Karpas-422 (cell line): ENCODE data around the gene FAM124A. TPM values are rescaled to one million over a fixed set of nuclear protein-coding genes. Genes with fewer than 3 reads are reported as not detected.
"Not testable (repeated sequence)": the region's sequence is repeated elsewhere in the genome, so short reads cannot be mapped to it uniquely, and the experiment has no call there.

ENCODE experiments used
- DNase-seq: peaks from one replicate; pipeline ENCODE4 v3.0.0-alpha.2; 2015
- H2AFZ ChIP-seq: fragments of 200-600 bp; sonication (generic); 2 replicates; pipeline ENCODE4 v1.6.1; 2014; ENCODE audit warnings: antibody characterized with exemption, low read length, mixed read lengths
- H3K27ac ChIP-seq: fragments of 200-600 bp; sonication (generic); 2 replicates; pipeline ENCODE4 v1.5.1; 2014; ENCODE audit warnings: mild to moderate bottlenecking, low read length, moderate library complexity
- H3K27me3 ChIP-seq: fragments of 200-600 bp; sonication (generic); 2 replicates; pipeline ENCODE4 v1.6.1; 2014; ENCODE audit warnings: low read length, mixed read lengths
- H3K36me3 ChIP-seq: fragments of 200-600 bp; sonication (generic); 2 replicates; pipeline ENCODE4 v1.6.1; 2014; ENCODE audit warnings: low read length, mixed read lengths; ENCODE audit not compliant: insufficient read depth
- H3K4me1 ChIP-seq: fragments of 200-600 bp; sonication (generic); 2 replicates; pipeline ENCODE4 v1.6.1; 2014; ENCODE audit warnings: mild to moderate bottlenecking, low read length, mixed read lengths
- H3K4me2 ChIP-seq: fragments of 200-600 bp; sonication (generic); 2 replicates; pipeline ENCODE4 v1.6.1; 2014; ENCODE audit warnings: low read length, low read depth, mild to moderate bottlenecking; ENCODE audit not compliant: poor library complexity, severe bottlenecking
- H3K4me3 ChIP-seq: fragments of 200-600 bp; sonication (generic); 2 replicates; pipeline ENCODE4 v1.5.1; 2014; ENCODE audit warnings: mild to moderate bottlenecking, antibody characterized with exemption, low read length, mixed read lengths
- H3K79me2 ChIP-seq: fragments of 200-600 bp; sonication (generic); 2 replicates; pipeline ENCODE4 v1.6.1; 2014; ENCODE audit warnings: mild to moderate bottlenecking, low read length, mixed read lengths
- H3K9ac ChIP-seq: fragments of 200-600 bp; sonication (generic); 2 replicates; pipeline ENCODE4 v1.6.0; 2014; ENCODE audit warnings: low read length
- H3K9me2 ChIP-seq: fragments of 200-600 bp; sonication (generic), shearing (Covaris generic); replicated peaks from 2 replicates; pipeline ENCODE4 v1.6.0; 2014; ENCODE audit warnings: mild to moderate bottlenecking, low read length, moderate library complexity; ENCODE audit not compliant: insufficient read depth
- H3K9me3 ChIP-seq: fragments of 300-700, 200-600 bp; sonication (generic); 2 replicates; pipeline ENCODE4 v1.6.1; 2014; ENCODE audit warnings: low read length, mixed read lengths
- H4K20me1 ChIP-seq: fragments of 200-600 bp; sonication (generic); 2 replicates; pipeline ENCODE4 v1.6.1; 2014; ENCODE audit warnings: mild to moderate bottlenecking, antibody characterized with exemption, low read length, low read depth; ENCODE audit not compliant: insufficient read depth
- total RNA-seq: library from RNA; depleted of rRNA; stranded (reverse); fragments of >200 nt; shearing (Covaris generic); gene quantifications from 2 replicates; pipeline ENCODE4 v1.2.3, GENCODE V29; 2014; ENCODE audit warnings: low replicate concordance

FAM124A gene
- total RNA-seq, 1 experiment from 2014 or later: not detected

DNA sequence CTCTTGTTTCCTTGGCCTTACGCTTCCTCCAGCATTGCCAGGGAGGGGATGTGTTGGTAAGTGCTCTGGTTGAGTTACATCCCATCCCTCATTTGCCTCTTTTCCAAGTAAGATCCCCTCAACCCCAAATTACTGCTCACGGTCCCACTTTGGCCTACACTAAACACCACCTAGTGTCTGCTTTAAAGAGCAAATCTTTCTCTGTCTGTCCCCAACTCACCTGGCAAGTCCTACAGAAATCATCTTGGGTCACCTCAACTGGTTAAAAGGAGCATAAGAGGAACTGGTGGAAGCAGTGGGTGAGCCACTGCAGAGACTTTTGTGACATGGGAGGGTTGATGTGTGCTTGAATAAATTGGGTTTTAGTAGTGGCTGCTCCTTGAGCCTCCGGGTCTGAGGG, 62.1 kb downstream of the FAM124A start:
- no peaks in the 10 kb centered on the region for H3K9me3 ChIP-seq

DNA sequence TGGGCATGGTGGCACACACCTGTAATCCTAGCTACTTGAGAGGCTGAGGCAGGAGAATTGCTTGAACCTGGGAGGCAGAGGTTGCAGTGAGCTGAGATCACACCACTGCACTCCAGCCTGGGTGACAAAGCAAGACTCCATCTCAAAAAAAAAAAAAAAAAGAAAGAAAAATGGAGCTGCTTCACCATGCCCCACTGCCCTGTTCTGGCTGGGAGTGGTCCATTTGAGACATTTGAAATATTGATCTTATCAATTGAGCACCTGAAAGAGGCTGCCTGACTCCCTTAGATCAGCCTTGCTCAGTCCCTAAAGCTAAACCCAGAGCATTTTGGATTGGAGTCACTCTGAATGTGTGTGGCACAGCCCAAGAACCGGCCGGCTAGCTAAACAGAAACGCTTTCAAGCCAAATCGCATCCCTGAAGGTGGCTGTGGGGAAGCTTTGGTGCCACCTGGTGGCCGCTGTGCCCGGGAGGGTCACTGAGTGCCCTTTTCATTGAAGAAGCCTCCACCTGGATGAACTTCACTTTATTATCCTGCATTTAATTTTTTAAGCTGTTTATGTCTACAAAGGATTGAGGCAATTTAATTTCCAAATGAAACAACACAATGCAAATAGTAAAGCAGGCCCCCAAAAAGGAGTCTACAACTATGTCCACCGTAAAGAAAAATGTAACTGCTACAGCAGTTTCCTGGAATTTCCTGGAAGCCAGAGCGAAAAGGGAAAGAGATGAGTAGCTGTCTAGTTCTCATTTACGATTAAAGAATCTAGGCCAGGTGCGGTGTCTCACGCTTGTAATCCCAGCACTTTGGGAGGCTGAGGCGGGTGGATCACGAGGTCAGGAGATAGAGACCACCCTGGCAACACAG, 64.2 kb downstream of the FAM124A start:
- Histone ChIP-seq H3K27ac (no peak overlapping the region), H3K9ac (no peak overlapping the region), H3K9me3 (no peaks in the 10 kb centered on the region), H3K4me1 (peaks cover 13% of the 10 kb centered on the region), H4K20me1 (0 out of 2 replicates have a peak, but pooled peaks cover 3% of the 10 kb centered on the region), H2AFZ (no peak overlapping the region), H3K4me3 (no peak overlapping the region), H3K27me3 (no peaks in the 10 kb centered on the region), H3K79me2 (no peaks in the 10 kb centered on the region), H3K9me2 (no peaks in the 10 kb centered on the region), H3K4me2 (peak overlapping the region; percentile 22), H3K36me3 (no peaks in the 10 kb centered on the region)
- peak; percentile 89 for DNase-seq

More for the DNA sequence above, 62.1 kb downstream of the FAM124A start:
- H3K27ac ChIP-seq: no peak overlapping the region
- no peaks in the 10 kb centered on the region for H3K9me2 ChIP-seq
- H3K4me2 ChIP-seq: no peak overlapping the region
- no peak overlapping the region for H2AFZ ChIP-seq
- no peaks in the 10 kb centered on the region for H3K27me3 ChIP-seq
- no peak overlapping the region for H3K9ac ChIP-seq
- DNase-seq: no peak
- no peaks in the 10 kb centered on the region for H3K36me3 ChIP-seq
- H4K20me1 ChIP-seq: peaks cover 6% of the 10 kb centered on the region; the same call in 1 of the 2 replicates
- peaks cover 18% of the 10 kb centered on the region for H3K4me1 ChIP-seq
- H3K4me3 ChIP-seq: no peak overlapping the region
- H3K79me2 ChIP-seq: no peaks in the 10 kb centered on the region

DNA sequence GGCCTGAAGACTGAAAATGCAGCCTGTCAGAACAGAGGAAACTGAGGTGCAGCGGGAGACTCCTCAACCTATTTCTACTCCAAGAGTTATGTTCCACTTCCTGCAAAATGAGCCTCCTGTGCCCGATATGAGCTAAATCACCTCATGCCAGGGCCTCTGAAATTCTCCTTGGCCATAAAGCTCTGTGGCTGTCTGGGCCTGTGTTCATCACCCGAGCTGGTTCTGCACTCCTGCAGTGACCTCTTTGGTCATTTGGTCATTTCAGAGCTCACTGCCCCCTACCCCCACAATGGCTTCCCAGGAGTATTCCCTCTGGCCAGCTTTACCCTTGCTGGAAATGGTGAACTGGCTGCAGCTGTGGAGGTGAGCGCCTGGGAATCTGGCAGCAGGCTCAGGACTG, 65.6 kb downstream of the FAM124A start:
- H2AFZ ChIP-seq: no peak overlapping the region

DNA sequence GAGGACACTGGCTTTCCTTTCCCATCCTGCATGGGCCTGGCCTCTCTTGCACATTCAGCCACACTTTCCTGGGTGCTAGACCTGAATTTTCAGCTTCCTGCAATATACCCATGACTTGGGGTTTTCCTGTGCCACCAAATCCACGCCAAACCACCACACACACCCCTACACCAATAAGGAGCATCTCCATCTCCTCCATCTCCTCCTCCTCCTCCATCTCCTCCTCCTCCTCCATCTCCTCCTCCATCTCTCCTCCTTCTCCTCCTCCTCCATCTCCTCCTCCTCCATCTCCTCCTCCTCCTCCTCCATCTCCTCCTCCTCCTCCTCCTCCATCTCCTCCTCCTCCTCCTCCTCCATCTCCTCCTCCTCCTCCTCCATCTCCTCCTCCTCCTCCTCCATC, 66.1 kb downstream of the FAM124A start:
- H3K9me3 ChIP-seq, DNase-seq, H3K9me2 ChIP-seq, H3K27ac ChIP-seq, H3K27me3 ChIP-seq, H2AFZ ChIP-seq, H3K4me1 ChIP-seq, H3K4me3 ChIP-seq, H3K79me2 ChIP-seq, H3K9ac ChIP-seq, H3K36me3 ChIP-seq, H3K4me2 ChIP-seq, H4K20me1 ChIP-seq: not testable (repeated sequence)

More for the DNA sequence above, 65.6 kb downstream of the FAM124A start:
- H3K9ac ChIP-seq: no peak overlapping the region
- H3K4me2 ChIP-seq: no peak overlapping the region
- no peaks in the 10 kb centered on the region for H3K9me3 ChIP-seq
- peaks cover 3% of the 10 kb centered on the region; the same call in 1 of the 2 replicates for H3K4me1 ChIP-seq
- H3K9me2 ChIP-seq: no peaks in the 10 kb centered on the region
- no peaks in the 10 kb centered on the region for H3K79me2 ChIP-seq
- H3K27me3 ChIP-seq: no peaks in the 10 kb centered on the region
- no peak overlapping the region for H3K27ac ChIP-seq
- DNase-seq: no peak
- no peaks in the 10 kb centered on the region for H3K36me3 ChIP-seq
- 0 out of 2 replicates have a peak, but pooled peaks cover 3% of the 10 kb centered on the region for H4K20me1 ChIP-seq
- no peak overlapping the region for H3K4me3 ChIP-seq

DNA sequence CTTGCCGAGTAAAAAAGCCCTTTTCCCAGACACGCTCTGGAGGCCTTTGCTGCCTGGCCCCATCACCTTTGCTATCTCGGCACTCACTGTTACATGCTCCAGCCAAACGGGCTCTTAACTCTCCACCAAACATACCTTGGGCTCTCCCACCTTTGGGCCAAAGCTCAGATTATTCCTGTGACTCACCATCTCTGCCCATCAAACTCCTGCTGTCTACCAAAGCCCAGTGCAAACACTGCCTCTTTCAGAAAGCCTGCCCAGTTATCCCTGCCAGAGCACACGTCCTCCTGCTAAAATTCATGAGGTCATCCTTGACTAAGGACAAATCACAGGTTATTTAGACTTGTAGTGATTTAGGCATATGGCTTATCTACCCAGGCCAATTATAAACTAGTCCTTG, 69.1 kb downstream of the FAM124A start:
- H3K9me3 ChIP-seq: no peaks in the 10 kb centered on the region

DNA sequence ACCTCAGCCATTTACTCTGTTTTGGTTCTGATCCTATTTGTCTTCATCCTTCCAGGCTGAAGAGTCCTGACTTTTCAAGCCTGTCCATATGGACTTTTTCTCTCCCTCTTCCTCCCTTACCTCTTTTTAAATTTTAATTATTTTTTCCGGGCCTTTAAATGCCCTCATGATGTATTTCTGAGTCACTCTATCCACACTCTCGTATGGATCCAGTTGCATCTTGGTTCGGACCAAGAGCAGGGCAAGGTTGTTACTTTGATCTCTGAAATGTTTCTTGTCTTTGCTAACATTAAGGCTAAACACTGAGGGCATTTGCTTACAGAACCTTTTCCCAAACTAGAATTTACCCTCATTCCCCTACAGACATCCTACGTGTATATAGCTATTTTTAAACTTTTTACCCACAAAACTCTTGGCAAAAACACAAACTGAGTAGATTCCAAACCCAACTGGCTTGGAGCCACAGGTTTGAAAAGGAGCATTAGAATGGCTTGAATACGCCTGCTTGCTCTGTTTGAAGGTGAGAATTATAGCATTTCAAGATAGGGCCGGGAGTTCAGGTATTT, 69.9 kb downstream of the FAM124A start:
- Histone ChIP-seq H3K9ac (no peak overlapping the region), H3K27ac (no peak overlapping the region), H3K9me2 (no peaks in the 10 kb centered on the region), H3K27me3 (no peaks in the 10 kb centered on the region), H3K36me3 (no peaks in the 10 kb centered on the region), H3K4me1 (peaks cover 3% of the 10 kb centered on the region; the same call in 1 of the 2 replicates), H2AFZ (no peak overlapping the region), H4K20me1 (no peaks in the 10 kb centered on the region), H3K4me3 (no peak overlapping the region), H3K79me2 (no peaks in the 10 kb centered on the region), H3K9me3 (no peaks in the 10 kb centered on the region), H3K4me2 (no peak overlapping the region)
- no peak for DNase-seq

More for the DNA sequence above, 69.1 kb downstream of the FAM124A start:
- no peak for DNase-seq
- Histone ChIP-seq H3K4me3 (no peak overlapping the region), H3K4me1 (peaks cover 3% of the 10 kb centered on the region; the same call in 1 of the 2 replicates), H3K9ac (no peak overlapping the region), H3K27me3 (no peaks in the 10 kb centered on the region), H3K36me3 (no peaks in the 10 kb centered on the region), H3K79me2 (no peaks in the 10 kb centered on the region), H3K9me2 (no peaks in the 10 kb centered on the region), H3K4me2 (no peak overlapping the region), H2AFZ (no peak overlapping the region), H3K27ac (no peak overlapping the region), H4K20me1 (no peaks in the 10 kb centered on the region)

DNA sequence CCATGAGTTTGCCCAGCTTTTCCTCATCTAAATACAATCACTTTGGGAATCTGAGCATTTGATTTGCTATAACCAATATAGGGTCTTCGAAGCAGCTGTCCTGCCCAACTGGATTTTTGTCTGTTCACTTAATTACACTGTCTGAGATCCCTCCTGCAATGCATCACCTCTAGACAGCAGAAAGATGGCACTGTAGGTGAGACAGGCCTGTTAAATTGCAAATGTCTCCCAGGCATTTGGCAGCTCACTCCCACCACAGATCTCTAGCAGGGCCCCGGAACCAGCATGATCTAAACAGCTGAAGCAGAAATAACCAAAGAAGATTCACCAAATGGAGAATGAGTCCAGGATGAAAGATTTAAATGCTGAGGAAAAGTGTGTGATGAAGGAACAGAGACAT, 75.4 kb downstream of the FAM124A start:
- no peak for DNase-seq
- Histone ChIP-seq H3K9ac (no peak overlapping the region), H4K20me1 (no peaks in the 10 kb centered on the region), H3K27me3 (no peaks in the 10 kb centered on the region), H3K4me1 (peaks cover 6% of the 10 kb centered on the region; the same call in 1 of the 2 replicates), H3K27ac (no peak overlapping the region), H3K9me3 (no peaks in the 10 kb centered on the region), H2AFZ (no peak overlapping the region), H3K4me3 (no peak overlapping the region), H3K36me3 (no peaks in the 10 kb centered on the region), H3K4me2 (no peak overlapping the region), H3K79me2 (no peaks in the 10 kb centered on the region), H3K9me2 (no peaks in the 10 kb centered on the region)

DNA sequence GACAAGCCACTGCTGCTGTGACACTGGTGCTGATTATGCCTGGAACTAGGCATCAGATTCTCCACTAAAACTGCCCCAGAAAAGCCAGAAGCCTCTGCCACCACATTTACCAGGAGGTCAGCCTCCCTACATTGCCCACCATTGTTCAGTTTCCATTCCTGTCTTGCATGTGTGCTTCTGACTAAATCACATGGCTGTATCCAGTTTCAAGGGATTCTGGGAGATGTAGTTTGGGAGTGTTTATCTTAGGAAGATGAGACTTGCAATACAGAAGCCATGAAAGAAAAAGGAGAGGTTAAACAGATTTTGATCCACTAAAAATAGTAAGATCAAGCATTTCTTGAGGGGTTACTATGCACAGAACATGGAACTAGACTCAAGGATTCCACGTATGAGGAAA, 76.6 kb downstream of the FAM124A start:
- Histone ChIP-seq H3K9ac (no peak overlapping the region), H3K36me3 (no peaks in the 10 kb centered on the region), H3K4me3 (no peak overlapping the region), H3K27me3 (no peaks in the 10 kb centered on the region), H4K20me1 (no peaks in the 10 kb centered on the region), H2AFZ (no peak overlapping the region), H3K27ac (no peak overlapping the region), H3K4me2 (no peak overlapping the region), H3K4me1 (peaks cover 11% of the 10 kb centered on the region; the same call in 1 of the 2 replicates), H3K9me2 (no peaks in the 10 kb centered on the region), H3K9me3 (no peaks in the 10 kb centered on the region), H3K79me2 (no peaks in the 10 kb centered on the region)
- DNase-seq: no peak
